ENCODE results near the gene MMRN1. TPM values are rescaled to one million over a fixed set of nuclear protein-coding genes. Genes with fewer than 3 reads are reported as not detected.
A peak's percentile ranks its signal among the peaks of the same experiment; 100 is the strongest.

MMRN1 gene
- total RNA-seq, 1 experiment from 2014 or later, result 0.03 TPM

- no peak for DNase-seq (ENCODE audit: low spot score)
Observed at GRCh38 chr4:89913623-89914022, 19.0 kb downstream of the MMRN1 start.

GRCh38 chr4:89914609-89915550 lies 20.2 kb downstream of the MMRN1 start:
- DNase-seq (ENCODE audit: low spot score), result no peak

GRCh38 chr4:89915937-89916336 lies 21.3 kb downstream of the MMRN1 start:
- peak; percentile 70 for DNase-seq (ENCODE audit: low spot score)

GRCh38 chr4:89922848-89923416 lies 28.3 kb downstream of the MMRN1 start:
- no peak for DNase-seq (ENCODE audit: low spot score)

- no peak for DNase-seq (ENCODE audit: low spot score)
Observed at GRCh38 chr4:89928838-89929237, 34.2 kb downstream of the MMRN1 start.

- peak; percentile 71 for DNase-seq (ENCODE audit: low spot score)
Observed at GRCh38 chr4:89929425-89930159, 34.9 kb downstream of the MMRN1 start.

- DNase-seq (ENCODE audit: low spot score), result no peak
Observed at GRCh38 chr4:89939546-89939945, 44.9 kb downstream of the MMRN1 start.

GRCh38 chr4:89939994-89940393 lies 45.3 kb downstream of the MMRN1 start:
- DNase-seq (ENCODE audit: low spot score), result no peak

GRCh38 chr4:89942811-89943210 lies 48.2 kb downstream of the MMRN1 start:
- no peak for DNase-seq (ENCODE audit: low spot score)

- peak; percentile 43 for DNase-seq (ENCODE audit: low spot score)
Observed at GRCh38 chr4:89949782-89950387, 55.2 kb downstream of the MMRN1 start.

- no peak for DNase-seq (ENCODE audit: low spot score)
Observed at GRCh38 chr4:89952458-89952857, 57.8 kb downstream of the MMRN1 start.

GRCh38 chr4:89954906-89955695 lies 60.4 kb downstream of the MMRN1 start:
- DNase-seq (ENCODE audit: low spot score), result no peak

GRCh38 chr4:89957046-89957926 lies 62.6 kb downstream of the MMRN1 start:
- DNase-seq (ENCODE audit: low spot score), result no peak

- no peak for DNase-seq (ENCODE audit: low spot score)
Observed at GRCh38 chr4:89981789-89982334, 87.2 kb downstream of the MMRN1 start.

GRCh38 chr4:89988268-89988667 lies 93.6 kb downstream of the MMRN1 start:
- no peak for DNase-seq (ENCODE audit: low spot score)

- DNase-seq (ENCODE audit: low spot score), result no peak
Observed at GRCh38 chr4:89992744-89993143, 98.1 kb downstream of the MMRN1 start.

GRCh38 chr4:89994176-89994873 lies 99.7 kb downstream of the MMRN1 start:
- peak; percentile 52 for DNase-seq (ENCODE audit: low spot score)

GRCh38 chr4:89995006-89995405 lies 100.4 kb downstream of the MMRN1 start:
- DNase-seq (ENCODE audit: low spot score), result peak; percentile 42

GRCh38 chr4:89995814-89996213 lies 101.2 kb downstream of the MMRN1 start:
- peak; percentile 30 for DNase-seq (ENCODE audit: low spot score)

Data from HT-29 (cell line).